ENCODE data around the gene SLC12A4. TPM values are rescaled to one million over a fixed set of nuclear protein-coding genes. Genes with fewer than 3 reads are reported as not detected.
A peak's percentile ranks its signal among the peaks of the same experiment; 100 is the strongest.

Gene SLC12A4
- total and polyA plus RNA-seq, 2 of the 13 experiments (the other 11 are each of a cell fraction or from before 2014, with no cell fraction given), result 65.1 to 84.3 TPM

- TF ChIP-seq EP300 (IDR thresholded peaks at IDR 0.05; ENCODE audit: low read depth in 2 of 2, low read length in 2 of 2) (peak in 1 of 2 experiments; percentile 88; a peak in 2 of 4 replicates), EP300 (CRISPR knock-in tag; IDR thresholded peaks at IDR 0.05; ENCODE audit: borderline replicate concordance) (no peak), ATRX (CRISPR knock-in tag; IDR thresholded peaks at IDR 0.05; ENCODE audit: borderline replicate concordance) (no peak), SALL1 (CRISPR knock-in tag; IDR thresholded peaks at IDR 0.05) (peak; percentile 83), ZFY (CRISPR knock-in tag; IDR thresholded peaks at IDR 0.05) (peak; percentile 4; the same call in 1 of the 2 replicates), ZFP91 (CRISPR knock-in tag; IDR thresholded peaks at IDR 0.05; ENCODE audit: borderline replicate concordance) (peak; percentile 92; the same call in 1 of the 2 replicates), ZBTB39 (CRISPR knock-in tag; IDR thresholded peaks at IDR 0.05) (no peak; the same call in 1 of the 2 replicates), NFATC3 (CRISPR knock-in tag; IDR thresholded peaks at IDR 0.05) (no peak), MED1 (CRISPR knock-in tag; IDR thresholded peaks at IDR 0.05) (peak; percentile 70), HDAC2 (CRISPR knock-in tag; IDR thresholded peaks at IDR 0.05) (peak; percentile 45; the same call in 1 of the 2 replicates), BRCA1 (CRISPR knock-in tag; IDR thresholded peaks at IDR 0.05) (no peak), HOXA3 (CRISPR knock-in tag; IDR thresholded peaks at IDR 0.05) (peak; percentile 65), ZNF503 (CRISPR knock-in tag; IDR thresholded peaks at IDR 0.05) (0 out of 2 replicates have a peak, but pooled peaks have one; percentile 52), CHCHD3 (CRISPR knock-in tag; IDR thresholded peaks at IDR 0.05) (no peak), POGZ (CRISPR knock-in tag; IDR thresholded peaks at IDR 0.05) (peak; percentile 51; the same call in 1 of the 2 replicates), MBD4 (IDR thresholded peaks at IDR 0.05; ENCODE audit: borderline replicate concordance, low read length) (no peak), SOX13 (IDR thresholded peaks at IDR 0.05) (no peak), SOX13 (CRISPR knock-in tag; conservative IDR thresholded peaks at IDR 0.05 in 1 of 2, IDR thresholded peaks at IDR 0.05 in 1 of 2) (peak in 1 of 2 experiments; percentile 61; a peak in 2 of 4 replicates), KDM5B (CRISPR knock-in tag; IDR thresholded peaks at IDR 0.05; ENCODE audit: borderline replicate concordance) (0 out of 2 replicates have a peak, but pooled peaks have one; percentile 7)
- TF ChIP-seq, protein P1, sequence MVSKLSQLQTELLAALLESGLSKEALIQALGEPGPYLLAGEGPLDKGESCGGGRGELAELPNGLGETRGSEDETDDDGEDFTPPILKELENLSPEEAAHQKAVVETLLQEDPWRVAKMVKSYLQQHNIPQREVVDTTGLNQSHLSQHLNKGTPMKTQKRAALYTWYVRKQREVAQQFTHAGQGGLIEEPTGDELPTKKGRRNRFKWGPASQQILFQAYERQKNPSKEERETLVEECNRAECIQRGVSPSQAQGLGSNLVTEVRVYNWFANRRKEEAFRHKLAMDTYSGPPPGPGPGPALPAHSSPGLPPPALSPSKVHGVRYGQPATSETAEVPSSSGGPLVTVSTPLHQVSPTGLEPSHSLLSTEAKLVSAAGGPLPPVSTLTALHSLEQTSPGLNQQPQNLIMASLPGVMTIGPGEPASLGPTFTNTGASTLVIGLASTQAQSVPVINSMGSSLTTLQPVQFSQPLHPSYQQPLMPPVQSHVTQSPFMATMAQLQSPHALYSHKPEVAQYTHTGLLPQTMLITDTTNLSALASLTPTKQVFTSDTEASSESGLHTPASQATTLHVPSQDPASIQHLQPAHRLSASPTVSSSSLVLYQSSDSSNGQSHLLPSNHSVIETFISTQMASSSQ (IDR thresholded peaks at IDR 0.05; ENCODE audit: low read depth), result peak; percentile 57; the same call in 1 of the 2 replicates
- TF ChIP-seq, protein P1 (CRISPR knock-in tag; IDR thresholded peaks at IDR 0.05; ENCODE audit: borderline replicate concordance), result peak; percentile 19; the same call in 1 of the 2 replicates
Measured at GRCh38 chr16:67943256-67943618, 25.2 kb downstream of the SLC12A4 start (continued).
